ENCODE measurements around the gene SPATA9.

The SPATA9 gene

GRCh38 chr5:95615164-95615467, 67.7 kb downstream of the SPATA9 start:
- no peak for DNase-seq

DNA sequence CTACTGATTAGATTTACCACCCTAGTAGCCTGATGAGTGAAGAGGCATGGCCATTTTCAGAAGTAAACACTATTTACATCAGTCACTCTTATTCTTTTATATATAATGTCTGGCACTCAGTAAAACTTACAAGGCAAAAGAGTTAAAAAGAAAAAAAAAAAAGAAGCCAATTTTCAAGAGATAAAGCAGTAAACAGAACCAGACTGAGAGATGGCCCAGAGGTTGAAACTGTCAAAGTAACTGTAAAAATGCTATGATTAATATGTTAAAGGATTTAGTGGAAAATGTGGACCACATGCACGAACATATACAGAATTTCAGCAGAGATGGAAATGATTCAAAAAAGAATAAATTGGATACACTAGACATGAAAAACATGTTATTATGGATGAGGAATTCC, 69.3 kb downstream of the SPATA9 start:
- DNase-seq = no peak

DNA sequence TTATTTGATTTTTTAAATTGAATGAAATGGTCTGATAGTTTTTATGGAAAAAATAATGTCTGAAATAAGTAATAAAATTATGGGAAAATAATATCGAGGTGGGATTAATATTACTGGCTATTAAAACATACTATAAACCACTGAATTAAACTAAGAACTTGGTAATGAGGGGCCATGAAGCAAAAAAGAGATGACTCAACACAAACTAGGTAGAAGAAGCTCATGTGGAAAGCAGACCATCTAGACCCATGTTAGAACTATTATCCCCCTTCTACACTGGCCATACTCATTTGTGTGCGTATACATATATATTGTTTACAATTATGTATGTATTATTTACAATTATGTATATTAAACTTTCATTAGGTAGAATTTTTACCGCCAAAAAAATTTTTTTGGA, 71.4 kb downstream of the SPATA9 start:
- DNase-seq = no peak

GRCh38 chr5:95610546-95610945, 72.2 kb downstream of the SPATA9 start:
- DNase-seq = no peak

GRCh38 chr5:95609711-95610110, 73.1 kb downstream of the SPATA9 start:
- DNase-seq = no peak
